ENCODE results near the gene C12orf43.

The C12orf43 gene

GRCh38 chr12:120979862-120980696 is 36.2 kb downstream of the C12orf43 start:
- Histone ChIP-seq H3K27me3 (replicated peaks in 2 of 5; ENCODE audit: control insufficient read depth in 4 of 5, insufficient read depth in 5 of 5, low read length in 4 of 5) (no peaks in the 10 kb centered on the region), H3K4me3 (ENCODE audit: control insufficient read depth in 1 of 7, extremely low read depth in 1 of 7, insufficient read depth in 4 of 7, low read depth in 2 of 7, low read length in 6 of 7) (no peak overlapping the region), H3K27ac (ENCODE audit: insufficient read depth in 1 of 2, low read depth in 1 of 2, low read length in 2 of 2, poor library complexity in 1 of 2, severe bottlenecking in 2 of 2) (no peak overlapping the region), H3K36me3 (ENCODE audit: control insufficient read depth in 4 of 4, insufficient read depth in 4 of 4, low read length in 3 of 4) (no peaks in the 10 kb centered on the region), H3K9me3 (ENCODE audit: control extremely low read depth in 1 of 5, control insufficient read depth in 4 of 5, insufficient read depth in 2 of 5, low read depth in 1 of 5, low read length in 4 of 5) (no peaks in the 10 kb centered on the region), H3K4me1 (ENCODE audit: control extremely low read depth in 1 of 4, control insufficient read depth in 4 of 4, insufficient read depth in 4 of 4, low read length in 3 of 4) (no peaks in the 10 kb centered on the region)
- CTCF ChIA-PET: interaction anchor here (0.6 to 2.1 kb wide), 7 partner anchors 8 to 332 kb away, joined by 3 to 8 read pairs (median 3); no protein-coding TSS in a partner anchor
- 93% methylated on average over 10 of the region's 11 CpGs for WGBS (ENCODE audit: insufficient coverage)
- DNase-seq: no peak
- POLR2A ChIA-PET: no interaction called here

- Histone ChIP-seq H3K36me3 (ENCODE audit: control insufficient read depth in 4 of 4, insufficient read depth in 4 of 4, low read length in 3 of 4) (no peaks in the 10 kb centered on the region), H3K27me3 (replicated peaks in 2 of 5; ENCODE audit: control insufficient read depth in 4 of 5, insufficient read depth in 5 of 5, low read length in 4 of 5) (no peaks in the 10 kb centered on the region), H3K27ac (ENCODE audit: insufficient read depth in 1 of 2, low read depth in 1 of 2, low read length in 2 of 2, poor library complexity in 1 of 2, severe bottlenecking in 2 of 2) (no peak overlapping the region), H3K9me3 (ENCODE audit: control extremely low read depth in 1 of 5, control insufficient read depth in 4 of 5, insufficient read depth in 2 of 5, low read depth in 1 of 5, low read length in 4 of 5) (no peaks in the 10 kb centered on the region), H3K4me3 (ENCODE audit: control insufficient read depth in 1 of 7, extremely low read depth in 1 of 7, insufficient read depth in 4 of 7, low read depth in 2 of 7, low read length in 6 of 7) (no peak overlapping the region), H3K4me1 (ENCODE audit: control extremely low read depth in 1 of 4, control insufficient read depth in 4 of 4, insufficient read depth in 4 of 4, low read length in 3 of 4) (no peaks in the 10 kb centered on the region)
- 95% methylated on average over 7 of the region's 10 CpGs for WGBS (ENCODE audit: insufficient coverage)
- ChIA-PET POLR2A (no interaction called here), CTCF (interaction anchor here (0.6 to 1.4 kb wide), 4 partner anchors 9 to 331 kb away, joined by 3 to 4 read pairs (median 3); no protein-coding TSS in a partner anchor)
- DNase-seq: no peak
Observed at GRCh38 chr12:120979220-120979861, 36.9 kb downstream of the C12orf43 start.

- no peaks in the 10 kb centered on the region for H3K36me3 ChIP-seq (ENCODE audit: control insufficient read depth in 4 of 4, insufficient read depth in 4 of 4, low read length in 3 of 4)
- H3K4me1 ChIP-seq (ENCODE audit: control extremely low read depth in 1 of 4, control insufficient read depth in 4 of 4, insufficient read depth in 4 of 4, low read length in 3 of 4): no peaks in the 10 kb centered on the region
- CTCF ChIA-PET: interaction anchor here (1.0 to 1.3 kb wide), 2 partner anchors 8 kb away, joined by 3 to 4 read pairs; no protein-coding TSS in a partner anchor
- POLR2A ChIA-PET: interaction anchor here (1.1 kb wide), 1 partner anchor 397 kb away, joined by 4 read pairs; the partner anchor contains the start of gene POP5
- DNase-seq: no peak
- H3K27me3 ChIP-seq (replicated peaks in 2 of 5; ENCODE audit: control insufficient read depth in 4 of 5, insufficient read depth in 5 of 5, low read length in 4 of 5): no peaks in the 10 kb centered on the region
- no peaks in the 10 kb centered on the region for H3K9me3 ChIP-seq (ENCODE audit: control extremely low read depth in 1 of 5, control insufficient read depth in 4 of 5, insufficient read depth in 2 of 5, low read depth in 1 of 5, low read length in 4 of 5)
- WGBS (ENCODE audit: insufficient coverage): 96% methylated on average over 29 of the region's 40 CpGs
- H3K27ac ChIP-seq (ENCODE audit: insufficient read depth in 1 of 2, low read depth in 1 of 2, low read length in 2 of 2, poor library complexity in 1 of 2, severe bottlenecking in 2 of 2): no peak within 1 kb of the TSS
- no peak within 1 kb of the TSS for H3K4me3 ChIP-seq (ENCODE audit: control insufficient read depth in 1 of 7, extremely low read depth in 1 of 7, insufficient read depth in 4 of 7, low read depth in 2 of 7, low read length in 6 of 7)
Observed at GRCh38 chr12:120978296-120979219, 37.7 kb downstream of the C12orf43 start, which contains the start of gene HNF1A. HNF1A (plus strand) TSS chr12:120978543; CDS start chr12:120978769, 226 bp downstream.

GRCh38 chr12:120977531-120978295 is 38.6 kb downstream of the C12orf43 start:
- no peak overlapping the region for H3K27ac ChIP-seq (ENCODE audit: insufficient read depth in 1 of 2, low read depth in 1 of 2, low read length in 2 of 2, poor library complexity in 1 of 2, severe bottlenecking in 2 of 2)
- H3K4me3 ChIP-seq (ENCODE audit: control insufficient read depth in 1 of 7, extremely low read depth in 1 of 7, insufficient read depth in 4 of 7, low read depth in 2 of 7, low read length in 6 of 7): no peak overlapping the region
- no peaks in the 10 kb centered on the region for H3K27me3 ChIP-seq (replicated peaks in 2 of 5; ENCODE audit: control insufficient read depth in 4 of 5, insufficient read depth in 5 of 5, low read length in 4 of 5)
- CTCF ChIA-PET: interaction anchor here (1.0 kb wide), 1 partner anchor 8 kb away, joined by 3 read pairs; no protein-coding TSS in a partner anchor
- no peaks in the 10 kb centered on the region for H3K36me3 ChIP-seq (ENCODE audit: control insufficient read depth in 4 of 4, insufficient read depth in 4 of 4, low read length in 3 of 4)
- DNase-seq: no peak
- H3K4me1 ChIP-seq (ENCODE audit: control extremely low read depth in 1 of 4, control insufficient read depth in 4 of 4, insufficient read depth in 4 of 4, low read length in 3 of 4): peaks cover 0 to 4% (median 0%) of the 10 kb centered on the region in 4 experiments
- WGBS (ENCODE audit: insufficient coverage): 100% methylated on average over 5 of the region's 14 CpGs
- POLR2A ChIA-PET: interaction anchor here (1.1 kb wide), 1 partner anchor 396 kb away, joined by 4 read pairs; the partner anchor contains the start of gene POP5
- no peaks in the 10 kb centered on the region for H3K9me3 ChIP-seq (ENCODE audit: control extremely low read depth in 1 of 5, control insufficient read depth in 4 of 5, insufficient read depth in 2 of 5, low read depth in 1 of 5, low read length in 4 of 5)

GRCh38 chr12:120972870-120973543 is 43.3 kb downstream of the C12orf43 start:
- ChIA-PET POLR2A (interaction anchor here (1.1 kb wide), 1 partner anchor 70 kb away, joined by 4 read pairs; no protein-coding TSS in a partner anchor), CTCF (interaction anchor here (0.9 to 4.7 kb wide), 19 partner anchors 10 to 391 kb away, joined by 3 to 43 read pairs (median 5); partner anchors contain the start of gene POP5)
- H3K27me3 ChIP-seq (replicated peaks in 2 of 5; ENCODE audit: control insufficient read depth in 4 of 5, insufficient read depth in 5 of 5, low read length in 4 of 5): no peaks in the 10 kb centered on the region
- H3K4me3 ChIP-seq (ENCODE audit: control insufficient read depth in 1 of 7, extremely low read depth in 1 of 7, insufficient read depth in 4 of 7, low read depth in 2 of 7, low read length in 6 of 7): no peak overlapping the region
- H3K36me3 ChIP-seq (ENCODE audit: control insufficient read depth in 4 of 4, insufficient read depth in 4 of 4, low read length in 3 of 4): no peaks in the 10 kb centered on the region
- H3K27ac ChIP-seq (ENCODE audit: insufficient read depth in 1 of 2, low read depth in 1 of 2, low read length in 2 of 2, poor library complexity in 1 of 2, severe bottlenecking in 2 of 2): no peak overlapping the region
- H3K4me1 ChIP-seq (ENCODE audit: control extremely low read depth in 1 of 4, control insufficient read depth in 4 of 4, insufficient read depth in 4 of 4, low read length in 3 of 4): peaks cover 0 to 11% (median 2%) of the 10 kb centered on the region in 4 experiments
- DNase-seq: no peak
- WGBS (ENCODE audit: insufficient coverage): 100% methylated on average over 1 of the region's 10 CpGs
- H3K9me3 ChIP-seq (ENCODE audit: control extremely low read depth in 1 of 5, control insufficient read depth in 4 of 5, insufficient read depth in 2 of 5, low read depth in 1 of 5, low read length in 4 of 5): no peaks in the 10 kb centered on the region
